ENCODE results near the gene SOWAHC.

DNA sequence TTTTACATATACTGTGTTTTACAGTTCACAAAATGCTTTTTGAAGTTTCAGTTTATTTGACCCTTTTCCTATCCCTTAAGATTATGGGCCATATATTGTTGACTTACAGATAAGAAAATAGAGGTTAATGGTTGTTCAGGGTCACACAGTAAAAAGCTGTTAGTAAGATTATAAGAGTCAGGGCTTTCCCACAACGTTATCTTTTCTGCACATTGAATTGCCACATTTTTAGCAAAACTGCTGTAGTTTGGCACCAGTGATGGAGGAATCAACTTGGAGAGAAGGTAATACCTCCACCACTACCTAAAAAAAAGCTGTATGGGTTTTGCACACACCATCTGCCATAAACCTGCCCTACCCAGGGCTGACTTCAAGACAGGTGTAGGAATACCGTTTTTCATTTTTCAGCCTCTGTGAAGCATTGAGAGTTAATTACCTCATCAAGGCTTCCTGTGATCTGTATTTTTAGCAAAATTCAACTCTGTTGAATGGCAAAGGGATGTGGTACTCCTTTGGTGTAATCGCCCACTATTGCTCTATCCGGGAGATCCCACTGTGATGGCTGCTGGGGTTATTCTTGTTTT is 5.0 kb downstream of the SOWAHC start:
- TF ChIP-seq, protein P1, sequence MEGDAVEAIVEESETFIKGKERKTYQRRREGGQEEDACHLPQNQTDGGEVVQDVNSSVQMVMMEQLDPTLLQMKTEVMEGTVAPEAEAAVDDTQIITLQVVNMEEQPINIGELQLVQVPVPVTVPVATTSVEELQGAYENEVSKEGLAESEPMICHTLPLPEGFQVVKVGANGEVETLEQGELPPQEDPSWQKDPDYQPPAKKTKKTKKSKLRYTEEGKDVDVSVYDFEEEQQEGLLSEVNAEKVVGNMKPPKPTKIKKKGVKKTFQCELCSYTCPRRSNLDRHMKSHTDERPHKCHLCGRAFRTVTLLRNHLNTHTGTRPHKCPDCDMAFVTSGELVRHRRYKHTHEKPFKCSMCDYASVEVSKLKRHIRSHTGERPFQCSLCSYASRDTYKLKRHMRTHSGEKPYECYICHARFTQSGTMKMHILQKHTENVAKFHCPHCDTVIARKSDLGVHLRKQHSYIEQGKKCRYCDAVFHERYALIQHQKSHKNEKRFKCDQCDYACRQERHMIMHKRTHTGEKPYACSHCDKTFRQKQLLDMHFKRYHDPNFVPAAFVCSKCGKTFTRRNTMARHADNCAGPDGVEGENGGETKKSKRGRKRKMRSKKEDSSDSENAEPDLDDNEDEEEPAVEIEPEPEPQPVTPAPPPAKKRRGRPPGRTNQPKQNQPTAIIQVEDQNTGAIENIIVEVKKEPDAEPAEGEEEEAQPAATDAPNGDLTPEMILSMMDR (IDR thresholded peaks at IDR 0.05), result no peak
- TF ChIP-seq ZFX (IDR thresholded peaks at IDR 0.05; ENCODE audit: borderline replicate concordance), result no peak

Data from 22Rv1 (cell line).